GM21526 (cell line): Measurements from ENCODE around the gene VWA2.

Source experiments
- ATAC-seq: cut with Tn5 transposase; IDR thresholded peaks from one replicate; pipeline ENCODE4 v1.9.1; 2021; ENCODE audit warnings: moderate library complexity; ENCODE audit not compliant: unreplicated experiment, low FRiP score

Gene VWA2

DNA sequence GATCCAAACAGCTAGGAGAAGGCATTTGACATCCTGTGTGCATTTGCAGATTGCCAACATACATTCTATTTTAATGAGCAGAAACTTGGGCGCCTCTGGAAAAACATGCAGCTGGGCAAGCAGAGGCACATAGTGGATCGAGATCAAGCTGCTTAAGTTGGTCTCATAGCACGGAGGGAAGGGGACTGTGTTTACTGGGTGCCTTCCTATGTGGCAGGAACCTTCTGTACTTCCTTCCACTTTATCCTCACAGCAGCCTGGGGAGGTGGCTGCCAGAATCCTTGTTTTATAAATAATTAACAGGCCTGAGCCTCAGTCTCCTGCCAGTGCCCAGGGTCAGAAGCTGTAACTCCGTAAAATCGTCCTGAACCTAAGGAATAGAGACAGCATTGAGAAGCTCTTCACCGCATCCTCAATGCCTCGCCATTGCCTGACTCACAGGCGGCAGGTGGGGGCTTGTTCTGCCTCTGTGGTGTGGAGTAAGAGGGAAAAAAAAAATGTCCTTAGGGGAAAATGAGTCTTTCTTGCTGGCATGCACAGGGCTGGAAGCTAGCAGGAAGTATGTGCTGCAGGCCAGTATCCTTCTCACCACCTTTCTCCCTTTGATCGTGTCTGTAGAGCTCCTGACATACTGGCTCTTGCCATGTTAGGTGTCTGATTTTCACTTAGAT lies 6.2 kb downstream of the VWA2 start:
- ATAC-seq: no peak

DNA sequence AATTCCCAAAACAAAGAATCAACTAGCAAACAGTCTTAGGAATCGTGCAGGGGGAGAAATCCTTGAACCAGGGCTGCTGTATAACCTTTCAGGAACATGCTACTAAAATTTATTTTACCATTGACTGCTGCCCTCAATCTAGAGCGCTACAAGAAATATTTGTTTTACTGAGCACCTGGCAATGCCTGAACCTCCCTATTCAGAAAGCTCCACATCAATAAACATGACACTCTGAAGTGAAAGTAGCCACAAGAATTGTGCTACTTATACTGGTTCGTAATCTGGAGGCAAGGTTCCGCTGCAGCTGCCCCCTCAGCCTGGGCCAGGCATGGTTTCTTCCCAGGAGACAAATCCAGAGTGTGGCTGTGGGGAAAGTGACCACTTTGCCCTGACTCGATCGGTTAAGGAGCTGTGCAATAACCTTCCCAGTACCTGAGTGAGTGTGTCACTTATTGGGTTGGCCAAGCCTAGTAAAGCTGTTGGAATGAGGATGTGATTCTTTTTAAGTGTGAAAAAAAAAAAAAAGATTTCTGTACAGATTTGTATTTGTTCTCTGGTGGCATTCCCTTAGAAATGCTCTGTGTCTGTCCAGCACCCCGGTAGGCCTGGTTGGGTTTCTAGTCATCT lies 7.7 kb downstream of the VWA2 start:
- ATAC-seq: no peak

DNA sequence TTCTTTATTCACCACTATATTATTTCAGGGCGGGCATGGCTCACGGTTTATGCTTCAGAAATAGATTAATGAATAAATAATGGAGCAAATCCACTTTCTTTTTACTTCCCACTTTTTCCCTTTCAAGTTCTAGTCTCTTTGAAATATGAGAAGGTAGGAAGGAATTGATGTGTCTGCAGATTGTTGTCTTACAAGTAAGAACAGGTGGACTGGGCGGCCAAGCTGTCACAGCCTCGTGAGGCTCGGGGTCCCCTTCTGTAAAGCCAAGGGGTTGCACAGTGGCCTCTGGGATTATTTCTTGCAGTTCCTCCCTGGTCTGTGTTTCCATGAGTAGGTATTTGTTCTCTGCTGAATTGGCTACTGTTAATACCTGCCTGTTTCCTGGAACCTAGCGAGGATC lies 11.2 kb downstream of the VWA2 start:
- ATAC-seq: no peak

DNA sequence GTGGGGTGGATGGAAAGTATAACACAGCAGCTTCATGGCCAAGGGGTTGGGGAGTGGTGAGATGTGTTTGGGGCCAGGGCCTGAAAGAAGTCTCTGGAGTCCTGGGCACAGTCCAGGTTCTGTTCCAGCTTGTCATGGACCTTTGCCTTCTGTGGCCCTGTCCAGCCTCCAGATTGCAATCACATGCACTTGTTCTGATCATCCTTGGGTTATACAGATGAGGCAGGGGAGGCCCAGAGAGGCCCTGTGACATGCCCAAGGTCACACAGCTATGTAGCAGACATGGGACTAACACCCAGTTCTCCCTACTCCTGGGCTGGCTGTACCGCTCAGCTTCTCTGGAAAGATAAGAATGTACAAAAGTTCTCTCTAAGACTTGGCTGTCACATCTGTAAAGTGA lies 11.7 kb downstream of the VWA2 start:
- no peak for ATAC-seq

DNA sequence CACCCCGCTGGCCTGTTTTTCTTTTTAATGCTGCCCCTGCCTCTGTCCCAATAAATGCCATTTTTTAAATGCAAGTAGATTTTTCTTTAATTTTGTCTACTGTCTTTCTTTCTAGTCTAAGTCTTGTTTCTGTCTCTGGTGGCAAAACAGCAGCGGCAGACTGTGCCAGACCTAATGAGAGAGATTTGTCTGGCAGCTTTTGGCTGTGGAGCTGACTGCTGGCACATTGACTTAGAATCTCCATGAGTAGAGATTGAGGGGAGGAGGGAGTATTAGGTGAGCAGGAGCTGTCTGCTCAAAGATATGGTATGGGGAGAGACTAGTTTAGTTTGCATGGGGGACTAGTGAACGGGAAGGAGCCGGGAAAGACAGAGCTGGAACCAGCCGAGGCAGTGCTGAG lies 13.0 kb downstream of the VWA2 start:
- ATAC-seq: no peak

DNA sequence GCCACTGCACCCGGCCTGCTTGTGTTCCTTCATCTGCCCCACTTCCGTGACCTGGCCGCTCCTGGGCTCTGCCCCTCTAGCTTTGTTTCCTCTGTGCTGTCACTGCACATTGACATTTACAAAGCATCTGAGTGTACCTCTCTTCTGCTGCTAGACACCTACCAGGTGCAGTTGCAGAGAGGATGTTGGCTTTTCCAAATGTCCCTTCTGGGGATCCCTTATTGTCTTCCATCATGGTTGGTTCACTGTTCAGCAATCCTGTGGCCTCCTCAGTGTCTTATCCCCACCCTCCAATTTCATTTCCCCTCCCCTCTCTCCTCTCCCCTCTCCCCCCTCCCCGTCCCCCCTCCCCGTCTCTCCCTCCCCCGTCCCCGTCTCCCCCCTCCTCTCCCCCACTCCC lies 13.8 kb downstream of the VWA2 start:
- ATAC-seq: no peak

DNA sequence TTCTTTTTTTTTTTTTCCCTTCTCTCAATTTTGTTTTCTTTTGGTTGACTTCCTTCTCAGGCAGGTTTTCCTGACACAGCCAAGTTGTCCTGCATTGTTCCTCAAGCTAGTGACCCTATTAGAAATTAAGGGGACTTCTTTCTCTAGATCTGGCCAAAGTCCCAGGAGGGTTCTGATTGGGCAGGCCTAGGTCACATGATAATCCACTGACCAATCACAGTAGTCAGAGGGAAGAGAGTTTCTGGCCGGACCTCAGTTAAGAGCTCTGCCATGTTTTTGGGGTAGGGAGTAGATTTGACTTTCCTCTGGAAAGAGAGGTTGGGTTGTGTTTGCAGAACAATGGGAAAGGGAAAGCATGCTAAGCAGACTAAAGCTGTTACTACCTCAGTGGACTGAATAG lies 16.2 kb downstream of the VWA2 start:
- no peak for ATAC-seq

DNA sequence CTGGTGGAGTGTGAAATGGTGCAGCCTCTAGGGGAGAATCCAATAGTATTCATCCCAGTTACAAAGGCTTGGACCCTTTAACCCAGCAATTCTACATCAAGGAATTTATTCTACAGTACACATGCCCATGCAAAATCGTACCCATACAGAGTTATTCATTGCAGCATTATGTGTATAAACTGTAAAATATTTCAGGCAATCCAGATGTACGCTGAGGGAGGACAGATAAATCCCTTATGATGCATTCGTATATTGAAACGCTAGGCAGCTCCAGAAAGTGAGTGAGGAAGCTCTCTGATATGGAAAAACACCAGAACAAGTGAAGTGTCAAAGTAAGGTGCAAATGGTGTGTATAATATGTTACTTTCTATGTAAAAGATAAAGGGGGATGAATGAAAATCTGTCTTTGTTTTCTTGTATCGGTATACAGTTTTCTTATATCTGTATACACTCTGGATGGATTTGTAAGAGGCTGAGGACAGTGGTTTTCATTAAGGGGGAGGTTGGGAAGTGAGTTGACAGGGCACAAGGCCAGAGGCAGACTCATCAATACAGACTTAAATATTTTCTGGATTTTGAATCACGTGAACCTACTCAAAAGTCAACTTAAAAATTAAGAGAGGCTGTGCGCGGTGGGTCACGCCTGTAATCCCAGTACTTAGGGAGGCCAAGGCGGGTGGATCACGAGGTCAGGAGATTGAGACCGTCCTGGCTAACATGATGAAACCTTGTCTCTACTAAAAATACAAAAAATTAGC lies 17.1 kb downstream of the VWA2 start:
- ATAC-seq: no peak

DNA sequence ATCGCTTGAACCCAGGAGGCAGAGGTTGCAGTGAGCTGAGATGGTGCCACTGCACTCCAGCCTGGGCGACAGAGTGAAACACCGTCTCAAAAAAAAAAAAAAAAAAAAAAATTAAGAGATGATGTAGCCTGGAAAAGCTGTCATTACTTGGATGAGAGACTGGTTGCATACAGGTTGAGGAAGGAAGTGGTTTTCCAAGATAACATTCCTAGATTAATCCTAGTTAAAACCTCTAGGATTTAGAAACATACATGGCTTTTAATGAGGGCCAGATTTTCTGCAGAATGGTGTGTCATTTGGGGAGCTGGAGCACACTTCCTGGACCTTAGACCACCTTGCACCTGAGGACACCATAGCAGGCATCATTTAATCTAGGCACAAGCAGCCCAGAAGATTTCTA lies 17.8 kb downstream of the VWA2 start:
- ATAC-seq: no peak

DNA sequence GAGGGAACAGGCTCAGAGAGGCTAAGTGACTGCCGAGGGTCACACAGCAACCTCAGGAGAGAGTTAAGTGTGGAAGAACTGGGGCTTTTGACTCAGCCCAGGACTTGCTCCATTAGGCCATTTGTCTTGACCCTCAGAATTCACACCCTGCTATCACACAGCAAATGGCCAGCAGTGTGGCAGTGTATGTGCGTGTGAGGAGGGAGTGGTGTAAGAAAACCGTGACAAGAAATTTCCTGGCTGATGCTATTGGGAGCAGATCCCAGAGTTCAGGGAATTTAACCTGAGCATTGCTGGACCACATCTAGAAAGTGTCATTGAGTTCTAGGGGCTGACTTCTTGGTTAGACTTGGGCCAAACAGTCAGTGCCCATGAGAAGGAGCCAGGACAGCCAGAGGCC lies 18.4 kb downstream of the VWA2 start:
- no peak for ATAC-seq

DNA sequence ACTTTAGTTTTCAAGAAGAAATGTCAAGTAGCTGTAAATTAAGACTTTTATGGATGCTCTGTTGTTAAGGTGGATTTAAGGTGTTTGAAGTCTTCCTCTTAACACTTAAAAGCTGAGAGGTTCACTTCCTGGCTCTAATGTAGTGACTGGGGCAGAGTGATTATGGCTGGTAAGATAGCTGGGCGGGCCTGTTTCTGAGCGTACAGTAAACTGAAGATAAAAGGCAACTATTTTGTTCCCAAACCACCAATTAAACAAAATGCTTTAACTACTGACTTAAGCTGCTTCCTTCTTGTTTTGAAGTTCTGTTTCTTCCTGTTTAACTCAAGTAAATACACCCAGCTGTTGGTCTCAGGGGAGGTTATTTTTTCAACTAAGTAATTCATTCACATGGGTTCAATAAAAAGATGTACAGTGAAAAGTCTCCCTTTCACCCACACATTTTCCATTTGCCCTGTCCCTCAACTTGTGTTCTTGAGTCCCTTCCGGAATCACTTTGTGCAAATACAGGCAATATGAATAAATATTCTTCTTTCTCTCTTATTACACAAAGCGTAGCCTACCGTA lies 19.3 kb downstream of the VWA2 start:
- no peak for ATAC-seq

DNA sequence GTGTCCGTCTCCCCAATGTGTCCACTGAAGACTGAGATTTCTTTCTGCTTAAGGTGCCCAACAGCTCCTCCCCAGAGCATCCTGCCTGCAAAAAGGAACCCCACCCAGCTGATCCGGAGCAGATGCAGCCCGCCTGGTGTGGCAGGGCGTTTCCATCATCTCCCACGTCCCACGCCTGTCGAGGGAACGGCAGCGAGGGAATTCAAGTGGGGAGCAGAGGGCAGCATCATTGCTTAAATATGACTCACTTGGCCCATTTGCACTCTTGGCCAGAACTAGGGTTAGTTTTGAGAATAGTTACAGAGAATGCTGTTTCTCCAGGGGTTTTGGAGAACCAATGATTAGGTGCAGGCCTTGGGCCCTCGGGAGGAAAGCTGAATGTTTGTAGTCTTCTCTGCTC lies 20.8 kb downstream of the VWA2 start:
- no peak for ATAC-seq

DNA sequence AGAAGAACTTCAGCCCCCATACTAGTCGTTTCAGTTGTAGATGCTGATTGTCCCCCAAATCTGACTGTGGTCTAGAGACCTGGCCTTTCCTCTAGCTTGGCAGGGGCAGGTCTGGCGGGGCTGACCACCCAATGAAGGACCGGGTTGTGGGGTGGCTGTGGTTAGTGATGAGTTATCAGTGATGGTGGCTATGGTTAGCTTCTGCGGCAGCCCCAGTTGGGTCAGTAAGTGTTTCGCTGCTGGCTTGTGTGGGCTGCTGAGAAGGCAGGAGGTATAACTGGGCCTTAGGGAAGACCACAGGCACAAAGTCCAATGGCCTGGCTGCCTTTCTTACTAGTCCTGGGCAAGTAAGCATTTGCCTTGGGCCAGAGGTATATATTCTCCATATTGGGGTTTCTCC lies 21.3 kb downstream of the VWA2 start:
- ATAC-seq: no peak

DNA sequence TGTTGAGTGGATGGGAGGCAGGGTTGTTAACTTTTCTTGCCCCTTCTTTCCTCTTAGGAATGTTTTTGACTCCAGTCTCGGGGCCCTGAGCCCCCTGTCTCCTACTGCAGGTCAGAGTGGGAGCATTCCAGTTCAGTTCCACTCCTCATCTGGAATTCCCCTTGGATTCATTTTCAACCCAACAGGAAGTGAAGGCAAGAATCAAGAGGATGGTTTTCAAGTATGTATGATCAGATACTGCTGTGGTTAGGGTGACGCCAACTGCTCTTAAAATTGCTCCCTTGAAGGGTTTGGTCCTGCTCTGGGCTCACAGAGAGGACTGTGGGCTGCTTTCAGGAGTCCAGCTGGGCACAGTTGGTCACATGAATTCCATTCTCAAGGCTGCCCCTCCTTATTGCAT lies 22.0 kb downstream of the VWA2 start:
- ATAC-seq: no peak

DNA sequence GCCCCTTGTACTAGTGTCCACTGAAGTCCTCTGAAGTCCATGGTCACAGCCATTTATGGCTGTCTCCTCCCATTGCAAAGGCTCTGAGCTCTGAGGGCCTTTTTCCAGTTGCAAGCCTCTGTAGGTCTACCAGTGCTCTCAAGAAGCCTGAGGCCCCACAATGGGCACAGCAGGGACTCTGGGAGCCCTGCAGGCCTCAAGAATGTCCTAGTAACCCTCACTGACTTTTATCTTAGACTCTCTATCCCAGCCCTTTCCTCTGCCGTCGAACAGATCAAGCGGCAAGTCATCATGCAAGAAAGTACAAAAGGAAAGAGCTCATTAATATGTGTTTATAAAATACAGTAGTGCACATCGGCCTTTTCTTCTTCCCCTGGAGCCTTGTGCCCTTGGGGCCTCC lies 23.4 kb downstream of the VWA2 start:
- ATAC-seq: no peak

DNA sequence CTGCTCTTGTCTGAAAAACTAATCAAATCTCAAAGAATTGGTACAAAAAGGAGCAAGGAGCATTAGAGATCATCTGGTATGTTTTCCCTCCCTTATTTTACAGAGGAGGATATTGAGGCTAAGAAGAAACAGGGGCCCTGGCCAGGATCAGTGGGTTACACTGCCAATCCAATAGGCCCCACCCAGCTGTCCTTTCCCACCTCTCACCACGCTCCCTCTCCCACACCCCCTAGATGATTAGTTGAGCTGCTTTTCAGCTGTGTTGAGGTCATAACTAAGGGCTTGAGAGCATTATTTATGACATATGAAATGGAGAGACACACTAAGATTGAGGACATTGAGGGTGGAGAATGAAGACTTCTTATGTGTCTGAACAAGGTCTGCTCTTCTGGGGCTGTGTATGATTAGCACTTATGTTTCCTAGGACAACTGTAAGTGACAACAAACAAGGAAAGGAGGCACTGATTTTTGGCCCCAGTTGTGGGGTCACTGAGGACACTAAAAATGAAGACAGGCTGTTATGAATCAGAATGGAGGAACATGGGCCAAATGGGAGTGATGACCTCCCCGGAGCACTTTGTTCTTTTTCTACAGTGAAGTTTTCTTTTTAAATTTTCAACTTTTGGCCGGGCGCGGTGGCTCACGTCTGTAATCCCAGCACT lies 26.5 kb downstream of the VWA2 start:
- ATAC-seq: no peak

DNA sequence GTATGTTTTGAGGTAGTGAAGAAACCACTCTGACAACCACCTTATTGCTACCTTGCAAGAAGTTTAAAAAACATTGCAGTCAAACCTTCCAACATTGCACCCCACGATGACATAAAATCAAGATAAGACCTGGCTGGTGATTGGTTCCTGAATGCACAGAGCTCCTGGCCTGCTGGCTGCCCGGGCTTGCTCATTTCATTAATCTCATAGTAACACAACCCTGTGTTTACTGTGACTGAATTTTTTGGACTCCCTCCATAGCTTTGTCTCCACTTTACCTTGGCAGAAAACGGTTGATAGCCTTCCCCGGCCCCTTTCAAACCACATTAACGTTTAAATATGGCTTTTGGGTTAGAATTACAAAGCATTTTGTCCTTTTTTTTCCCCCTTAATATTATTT lies 27.5 kb downstream of the VWA2 start:
- ATAC-seq: no peak

DNA sequence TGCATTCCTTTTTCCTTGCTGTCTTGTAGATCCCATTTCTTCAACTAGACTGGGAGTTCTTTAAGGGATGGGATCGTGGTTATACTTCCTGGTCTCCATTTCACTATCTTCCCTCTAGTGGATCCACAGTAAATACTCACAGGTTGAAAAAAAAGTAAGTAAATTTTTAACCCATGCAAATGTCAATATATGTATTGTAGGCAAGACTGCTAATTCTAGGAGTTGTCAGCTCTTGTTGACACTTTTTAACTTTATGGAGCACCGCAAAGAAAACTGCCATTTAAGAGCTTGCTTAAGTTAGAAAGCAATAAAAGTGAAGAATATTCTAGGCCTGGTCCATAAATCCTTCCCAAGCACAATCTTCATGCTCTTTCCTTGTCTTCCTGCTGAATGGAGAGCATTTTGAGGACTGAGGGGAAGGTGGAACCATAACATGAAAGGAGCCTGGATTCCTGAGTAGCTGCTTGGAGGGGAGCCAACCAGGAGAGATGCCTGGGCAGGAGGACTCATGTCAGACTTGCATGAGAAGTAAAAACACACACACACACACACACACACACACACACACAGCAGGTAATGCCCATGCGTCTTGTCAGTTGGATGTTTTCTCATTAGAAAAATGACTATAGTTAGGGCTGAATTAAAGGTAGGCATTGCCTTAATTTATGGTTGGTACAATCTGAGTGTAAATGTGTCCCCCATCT lies 32.2 kb downstream of the VWA2 start:
- no peak for ATAC-seq

DNA sequence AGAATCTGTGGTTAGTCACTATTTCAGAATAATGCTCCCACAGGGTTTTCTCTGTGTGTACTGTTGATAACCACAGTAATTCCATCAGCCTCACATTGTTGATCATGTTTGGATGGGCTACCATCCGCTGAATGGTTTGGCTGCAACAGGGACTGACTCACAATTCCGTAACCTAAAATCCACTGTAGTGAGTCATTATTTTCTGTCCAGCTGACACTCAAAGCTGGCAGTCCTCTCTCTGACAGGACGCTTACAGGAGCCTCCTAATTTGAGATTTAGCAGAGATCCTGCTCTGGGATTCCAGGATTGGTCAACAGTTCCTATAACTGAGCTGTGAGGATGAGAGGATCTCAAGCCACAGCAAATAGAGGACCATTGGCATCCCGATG lies 32.7 kb downstream of the VWA2 start:
- ATAC-seq: no peak

DNA sequence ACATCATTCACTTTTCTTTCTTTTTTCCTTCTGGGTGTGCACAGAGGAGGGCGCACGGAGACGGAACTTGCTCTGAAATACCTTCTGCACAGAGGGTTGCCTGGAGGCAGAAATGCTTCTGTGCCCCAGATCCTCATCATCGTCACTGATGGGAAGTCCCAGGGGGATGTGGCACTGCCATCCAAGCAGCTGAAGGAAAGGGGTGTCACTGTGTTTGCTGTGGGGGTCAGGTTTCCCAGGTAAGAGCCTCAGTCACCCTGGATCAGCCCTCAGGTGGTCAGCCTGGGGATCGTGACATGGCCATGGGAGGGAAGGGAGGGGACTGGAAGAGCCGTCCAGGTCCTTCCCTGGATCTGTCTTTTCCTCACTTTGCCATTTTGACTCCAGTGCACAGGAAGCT lies 33.6 kb downstream of the VWA2 start:
- ATAC-seq: no peak

DNA sequence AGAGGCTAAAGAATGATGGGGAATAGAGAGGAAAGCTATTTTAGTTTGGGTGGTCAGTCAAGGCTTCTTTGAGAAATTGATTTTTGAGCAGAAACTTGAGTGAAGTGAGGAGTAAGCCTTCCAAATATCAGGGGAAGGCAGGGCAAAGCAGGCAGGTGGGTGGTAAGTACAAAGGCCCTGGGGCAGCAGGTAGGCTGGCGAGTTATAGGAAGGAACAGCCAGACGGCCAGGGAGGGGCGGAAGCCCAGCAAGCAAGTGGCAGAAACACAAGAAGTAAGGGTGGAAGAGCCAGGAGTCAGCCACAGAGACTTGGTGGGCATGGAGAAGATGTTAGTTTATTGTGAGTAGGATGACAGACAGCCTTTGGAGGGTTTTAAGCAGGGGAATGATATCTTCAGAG lies 34.9 kb downstream of the VWA2 start:
- no peak for ATAC-seq
